Neural cell (in vitro differentiated cells): Measurements from ENCODE around the gene WWC2. TPM values are rescaled to one million over a fixed set of nuclear protein-coding genes. Genes with fewer than 3 reads are reported as not detected.

Experiments
- H2AFZ ChIP-seq: fragments of 200-600, 300-800 bp; sonication (generic), shearing (Covaris generic); 2 replicates; pipeline ENCODE4 v1.6.0; 2014; ENCODE audit warnings: low read depth, mild to moderate bottlenecking, antibody characterized with exemption, low read length, moderate library complexity
- H3F3A ChIP-seq: fragments of 200-600 bp; shearing (Covaris generic); 2 replicates; pipeline ENCODE4 v1.6.1; 2016; ENCODE audit warnings: mild to moderate bottlenecking, moderate library complexity, mixed read lengths, antibody characterized with exemption, low read length; ENCODE audit not compliant: insufficient read depth, poor library complexity, severe bottlenecking
- H3K27ac ChIP-seq: fragments of 200-600, 300-800 bp; sonication (generic), shearing (Covaris generic); 2 replicates; pipeline ENCODE4 v1.5.1; 2014; ENCODE audit warnings: mild to moderate bottlenecking, low read length, moderate library complexity
- H3K27me3 ChIP-seq: fragments of 300-800, 200-600 bp; sonication (generic), shearing (Covaris generic); 2 replicates; pipeline ENCODE4 v1.6.0; 2014; ENCODE audit warnings: mild to moderate bottlenecking, low read depth, low read length, moderate library complexity; ENCODE audit not compliant: insufficient read depth
- H3K36me3 ChIP-seq: fragments of 300-800, 200-600 bp; sonication (generic), shearing (Covaris generic); 2 replicates; pipeline ENCODE4 v1.5.1; 2014; ENCODE audit warnings: mild to moderate bottlenecking, antibody characterized with exemption, low read length, moderate library complexity; ENCODE audit not compliant: insufficient read depth
- H3K4me2 ChIP-seq: fragments of 300-800, 200-600 bp; sonication (generic), shearing (Covaris generic); 2 replicates; pipeline ENCODE4 v1.6.0; 2014; ENCODE audit warnings: mild to moderate bottlenecking, low read length
- H3K4me3 ChIP-seq: fragments of 300-800, 200-600 bp; sonication (generic), shearing (Covaris generic); 2 replicates; pipeline ENCODE4 v1.5.1; 2014; ENCODE audit warnings: mild to moderate bottlenecking, low read length, moderate library complexity
- H3K79me2 ChIP-seq: fragments of 200-600 bp; shearing (Covaris generic); replicated peaks from 2 replicates; pipeline ENCODE4 v1.6.0; 2014; ENCODE audit warnings: mild to moderate bottlenecking, low read length, moderate library complexity; ENCODE audit not compliant: insufficient read depth
- H3K9ac ChIP-seq: fragments of 300-800, 200-600 bp; sonication (generic), shearing (Covaris generic); 2 replicates; pipeline ENCODE4 v1.6.1; 2016; ENCODE audit warnings: mild to moderate bottlenecking, low read length, mixed read lengths
- H3K9me2 ChIP-seq: fragments of 200-600 bp; shearing (Covaris generic); 2 replicates; pipeline ENCODE4 v1.6.1; 2016; ENCODE audit warnings: mild to moderate bottlenecking, low read length, mixed read lengths; ENCODE audit not compliant: insufficient read depth
- H3K9me3 ChIP-seq: fragments of 200-600, 300-800 bp; sonication (generic), shearing (Covaris generic); 2 replicates; pipeline ENCODE4 v1.6.1; 2016; ENCODE audit warnings: mild to moderate bottlenecking, mixed run types, low read length, moderate library complexity, mixed read lengths
- H4K20me1 ChIP-seq: fragments of 200-600 bp; shearing (Covaris generic); 2 replicates; pipeline ENCODE4 v1.6.1; 2016; ENCODE audit warnings: mild to moderate bottlenecking, mixed run types; ENCODE audit not compliant: insufficient read depth
- EP300 ChIP-seq: fragments of 450-650 bp; conservative IDR thresholded peaks from 2 replicates; pipeline ENCODE4 v1.6.1; 2014; ENCODE audit warnings: antibody characterized with exemption, mild to moderate bottlenecking, moderate library complexity; ENCODE audit not compliant: poor library complexity, severe bottlenecking
- EZH2 ChIP-seq: fragments of 200-600, 300-800 bp; shearing (Covaris generic), sonication (generic); IDR thresholded peaks from 2 replicates; pipeline ENCODE4 v1.6.1; 2014; ENCODE audit warnings: antibody characterized with exemption, low read length, borderline replicate concordance, mild to moderate bottlenecking; ENCODE audit not compliant: insufficient read depth, poor library complexity, severe bottlenecking
- MXI1 ChIP-seq: fragments of 450-650 bp; conservative IDR thresholded peaks from 2 replicates; pipeline ENCODE4 v1.6.1; 2014; ENCODE audit warnings: antibody characterized with exemption, mild to moderate bottlenecking; ENCODE audit not compliant: poor library complexity, severe bottlenecking
- POLR2AphosphoS5 ChIP-seq: IDR thresholded peaks from 2 replicates; pipeline ENCODE4 v1.6.1; 2012
- RAD21 ChIP-seq: fragments of 450-650 bp; conservative IDR thresholded peaks from 2 replicates; pipeline ENCODE4 v1.6.1; 2014; ENCODE audit warnings: antibody characterized with exemption, mild to moderate bottlenecking, moderate library complexity
- REST ChIP-seq: IDR thresholded peaks from 2 replicates; pipeline ENCODE4 v1.6.1; 2012; ENCODE audit warnings: borderline replicate concordance
- SMC3 ChIP-seq: fragments of 450-650 bp; conservative IDR thresholded peaks from 2 replicates; pipeline ENCODE4 v1.6.1; 2014; ENCODE audit warnings: antibody characterized with exemption, mild to moderate bottlenecking, moderate library complexity; ENCODE audit not compliant: poor library complexity
- TAF1 ChIP-seq: IDR thresholded peaks from 2 replicates; pipeline ENCODE4 v1.6.1; 2012; ENCODE audit warnings: low read depth
- polyA plus RNA-seq: library from polyadenylated mRNA; depleted of rRNA; stranded (reverse); fragments of >200 nt; gene quantifications from 2 replicates; pipeline ENCODE4 v1.2.3, GENCODE V29; 2014
- TF ChIP-seq, protein P1 (sequence below): fragments of 450-650 bp; IDR thresholded peaks from 2 replicates; pipeline ENCODE4 v1.5.1; 2014; ENCODE audit warnings: antibody characterized with exemption, mild to moderate bottlenecking, moderate library complexity; ENCODE audit not compliant: poor library complexity, severe bottlenecking

Gene WWC2
- polyA plus RNA-seq, 1 donor from 2014 or later, result 5.7 TPM

DNA sequence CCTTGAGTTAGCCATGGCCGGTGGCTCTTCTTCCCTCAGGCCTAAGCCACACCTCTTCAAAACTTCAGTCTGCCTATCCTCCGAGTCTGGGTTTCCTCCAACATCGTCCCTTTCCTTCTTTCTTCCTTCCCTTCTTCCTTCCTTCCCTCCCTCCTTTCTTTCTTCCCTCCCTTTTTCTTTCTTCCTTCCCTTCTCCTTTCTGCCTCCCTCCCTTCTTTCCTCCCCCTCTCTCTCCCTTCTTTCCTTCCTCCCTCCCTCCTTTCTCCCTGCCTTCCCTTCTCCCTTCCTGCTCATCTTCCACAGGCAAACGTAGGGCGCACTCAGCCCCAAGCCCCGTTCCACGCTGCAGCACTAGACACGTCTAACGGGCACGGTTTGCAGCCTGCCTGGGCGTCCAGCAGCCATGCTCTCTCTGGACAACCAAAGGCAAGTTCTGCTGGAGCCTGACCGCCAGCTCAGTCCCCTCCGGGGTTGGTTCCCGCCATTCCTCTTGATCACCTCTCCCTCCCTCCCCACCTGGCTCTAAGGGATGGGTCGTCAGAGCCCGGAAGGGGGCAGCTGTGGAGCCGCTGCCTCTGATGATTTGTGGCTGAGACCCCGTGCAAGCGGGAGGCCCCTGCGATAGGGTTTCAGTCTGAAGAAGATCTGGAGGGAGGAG, 257.2 kb downstream of the WWC2 start:
- Histone ChIP-seq H2AFZ (no peak overlapping the region), H3K4me3 (no peak overlapping the region), H4K20me1 (no peaks in the 10 kb centered on the region), H3K9me2 (no peaks in the 10 kb centered on the region), H3K9me3 (no peaks in the 10 kb centered on the region), H3K27me3 (no peaks in the 10 kb centered on the region), H3K79me2 (no peaks in the 10 kb centered on the region), H3K36me3 (no peaks in the 10 kb centered on the region), H3F3A (no peaks in the 10 kb centered on the region), H3K4me2 (no peak overlapping the region), H3K9ac (no peak overlapping the region), H3K27ac (no peak overlapping the region)
- TF ChIP-seq, protein P1, sequence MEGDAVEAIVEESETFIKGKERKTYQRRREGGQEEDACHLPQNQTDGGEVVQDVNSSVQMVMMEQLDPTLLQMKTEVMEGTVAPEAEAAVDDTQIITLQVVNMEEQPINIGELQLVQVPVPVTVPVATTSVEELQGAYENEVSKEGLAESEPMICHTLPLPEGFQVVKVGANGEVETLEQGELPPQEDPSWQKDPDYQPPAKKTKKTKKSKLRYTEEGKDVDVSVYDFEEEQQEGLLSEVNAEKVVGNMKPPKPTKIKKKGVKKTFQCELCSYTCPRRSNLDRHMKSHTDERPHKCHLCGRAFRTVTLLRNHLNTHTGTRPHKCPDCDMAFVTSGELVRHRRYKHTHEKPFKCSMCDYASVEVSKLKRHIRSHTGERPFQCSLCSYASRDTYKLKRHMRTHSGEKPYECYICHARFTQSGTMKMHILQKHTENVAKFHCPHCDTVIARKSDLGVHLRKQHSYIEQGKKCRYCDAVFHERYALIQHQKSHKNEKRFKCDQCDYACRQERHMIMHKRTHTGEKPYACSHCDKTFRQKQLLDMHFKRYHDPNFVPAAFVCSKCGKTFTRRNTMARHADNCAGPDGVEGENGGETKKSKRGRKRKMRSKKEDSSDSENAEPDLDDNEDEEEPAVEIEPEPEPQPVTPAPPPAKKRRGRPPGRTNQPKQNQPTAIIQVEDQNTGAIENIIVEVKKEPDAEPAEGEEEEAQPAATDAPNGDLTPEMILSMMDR, result no peak
- no peak for TF ChIP-seq REST
- no peak for TF ChIP-seq RAD21
- TF ChIP-seq SMC3, result no peak
- no peak for TF ChIP-seq MXI1
- no peak for TF ChIP-seq EP300
- TF ChIP-seq EZH2, result no peak
- no peak for TF ChIP-seq POLR2AphosphoS5
- TF ChIP-seq TAF1, result no peak

DNA sequence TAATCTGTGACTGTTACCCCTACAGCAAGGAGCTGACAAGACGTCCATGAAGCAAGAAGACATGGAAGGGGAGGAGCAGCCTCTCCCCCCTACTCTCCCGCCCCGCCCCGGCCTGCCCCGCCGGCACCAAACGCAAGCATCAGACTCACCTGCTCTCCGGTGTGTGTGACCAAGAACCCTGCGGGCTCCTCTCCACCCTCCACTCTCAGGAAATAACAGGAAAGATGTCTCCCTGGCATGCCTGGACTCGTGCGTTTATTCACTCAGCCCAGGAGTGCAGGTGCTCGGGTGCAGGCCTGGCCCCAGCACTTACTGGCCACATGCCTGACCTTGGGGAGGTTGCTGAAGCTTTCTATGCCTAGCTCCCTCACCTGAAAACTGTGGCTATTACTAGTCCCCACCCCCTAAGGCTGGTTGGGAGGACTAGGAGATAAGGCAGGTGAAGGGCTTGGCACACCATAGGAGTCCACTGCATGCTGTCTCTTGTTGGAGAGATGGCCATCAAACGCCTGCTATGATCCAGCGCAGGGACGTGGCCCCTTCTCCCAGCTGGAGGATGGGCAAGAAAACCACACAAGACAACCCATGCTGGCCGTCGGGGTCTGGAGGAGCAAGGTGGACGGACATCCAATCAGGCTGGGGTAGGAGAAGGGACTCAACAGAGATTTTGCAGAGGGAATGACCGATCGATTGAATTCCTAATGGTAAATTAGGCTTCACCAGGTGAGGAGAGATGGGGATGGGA, 258.0 kb downstream of the WWC2 start:
- H3K27me3 ChIP-seq, result no peaks in the 10 kb centered on the region
- H3K9me3 ChIP-seq, result no peaks in the 10 kb centered on the region
- no peaks in the 10 kb centered on the region for H3F3A ChIP-seq
- H3K27ac ChIP-seq, result no peak overlapping the region
- no peak overlapping the region for H2AFZ ChIP-seq
- H3K36me3 ChIP-seq, result no peaks in the 10 kb centered on the region
- no peaks in the 10 kb centered on the region for H4K20me1 ChIP-seq
- no peak overlapping the region for H3K4me2 ChIP-seq
- H3K4me3 ChIP-seq, result no peak overlapping the region
- no peaks in the 10 kb centered on the region for H3K79me2 ChIP-seq
- H3K9me2 ChIP-seq, result no peaks in the 10 kb centered on the region
- TF ChIP-seq, protein P1, result no peak
- no peak overlapping the region for H3K9ac ChIP-seq
